Measurements from ENCODE around the gene CAPN14. TPM values are rescaled to one million over a fixed set of nuclear protein-coding genes. Genes with fewer than 3 reads are reported as not detected.

Gene CAPN14
- total RNA-seq, 1 donor from 2014 or later, result 0.24 TPM

DNA sequence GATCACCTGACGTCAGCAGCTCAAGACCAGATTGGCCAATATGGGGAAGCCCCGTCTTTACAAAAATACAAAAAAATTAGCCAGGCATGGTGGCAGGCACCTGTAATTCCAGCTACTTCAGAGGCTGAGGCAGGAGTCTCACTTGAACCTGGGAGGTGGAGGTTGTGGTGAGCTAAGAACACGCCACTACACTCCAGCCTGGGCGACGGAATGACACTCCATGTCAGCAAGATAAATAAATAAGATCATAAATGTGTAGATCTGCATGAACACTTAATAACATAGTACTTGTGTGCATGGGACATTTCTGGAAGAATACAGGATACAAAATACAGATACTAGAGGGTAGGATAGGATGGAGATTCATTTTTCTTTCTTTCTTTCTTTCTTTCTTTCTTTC, 25.7 kb upstream of the CAPN14 start:
- Mint-ChIP-seq H3K27ac (ENCODE audit: unreplicated experiment) (no peak overlapping the region), H3K4me1 (ENCODE audit: unreplicated experiment) (peaks cover 21% of the 10 kb centered on the region), H3K27me3 (ENCODE audit: unreplicated experiment) (no peaks in the 10 kb centered on the region), H3K36me3 (ENCODE audit: unreplicated experiment) (peaks cover 17% of the 10 kb centered on the region), H3K4me3 (ENCODE audit: unreplicated experiment) (no peak overlapping the region), H3K9me3 (ENCODE audit: unreplicated experiment) (no peaks in the 10 kb centered on the region)
- no peak for DNase-seq (ENCODE audit: extremely low spot score, unreplicated experiment)
- TF ChIP-seq, protein P1, sequence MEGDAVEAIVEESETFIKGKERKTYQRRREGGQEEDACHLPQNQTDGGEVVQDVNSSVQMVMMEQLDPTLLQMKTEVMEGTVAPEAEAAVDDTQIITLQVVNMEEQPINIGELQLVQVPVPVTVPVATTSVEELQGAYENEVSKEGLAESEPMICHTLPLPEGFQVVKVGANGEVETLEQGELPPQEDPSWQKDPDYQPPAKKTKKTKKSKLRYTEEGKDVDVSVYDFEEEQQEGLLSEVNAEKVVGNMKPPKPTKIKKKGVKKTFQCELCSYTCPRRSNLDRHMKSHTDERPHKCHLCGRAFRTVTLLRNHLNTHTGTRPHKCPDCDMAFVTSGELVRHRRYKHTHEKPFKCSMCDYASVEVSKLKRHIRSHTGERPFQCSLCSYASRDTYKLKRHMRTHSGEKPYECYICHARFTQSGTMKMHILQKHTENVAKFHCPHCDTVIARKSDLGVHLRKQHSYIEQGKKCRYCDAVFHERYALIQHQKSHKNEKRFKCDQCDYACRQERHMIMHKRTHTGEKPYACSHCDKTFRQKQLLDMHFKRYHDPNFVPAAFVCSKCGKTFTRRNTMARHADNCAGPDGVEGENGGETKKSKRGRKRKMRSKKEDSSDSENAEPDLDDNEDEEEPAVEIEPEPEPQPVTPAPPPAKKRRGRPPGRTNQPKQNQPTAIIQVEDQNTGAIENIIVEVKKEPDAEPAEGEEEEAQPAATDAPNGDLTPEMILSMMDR (IDR thresholded peaks at IDR 0.05), result no peak

DNA sequence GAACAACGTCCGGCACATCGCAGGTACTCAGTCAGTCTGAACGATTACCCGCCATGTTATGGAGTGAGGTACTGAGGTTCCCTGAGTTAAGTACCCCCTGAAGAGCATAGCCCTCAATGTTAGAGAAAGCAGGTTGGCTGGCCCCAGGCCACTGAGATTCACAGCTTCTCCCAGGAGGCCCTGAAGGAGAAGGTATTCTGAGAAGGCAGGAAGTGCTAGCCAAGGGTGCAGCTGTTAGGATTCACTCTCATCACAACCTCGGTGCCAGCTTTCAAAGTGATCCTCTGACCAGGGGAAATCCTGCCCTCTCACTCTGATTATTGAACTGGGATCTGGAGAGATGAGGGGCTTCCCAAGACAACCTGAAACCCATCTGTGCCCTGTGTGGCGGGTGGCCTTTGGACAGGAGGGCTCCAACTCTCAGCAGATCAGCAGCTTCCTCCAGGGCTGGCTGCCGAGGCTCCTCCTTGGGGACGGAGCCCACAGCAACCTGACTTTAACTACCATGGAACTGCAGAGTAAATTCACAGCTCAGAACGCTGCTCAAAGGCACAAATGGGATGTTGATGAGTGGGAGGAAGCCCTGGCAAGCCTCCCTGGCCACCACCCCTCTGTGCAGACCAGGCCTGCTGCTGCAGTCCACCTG, 24.4 kb upstream of the CAPN14 start:
- H3K27me3 Mint-ChIP-seq (ENCODE audit: unreplicated experiment), result no peaks in the 10 kb centered on the region
- H3K4me1 Mint-ChIP-seq (ENCODE audit: unreplicated experiment), result peaks cover 26% of the 10 kb centered on the region
- H3K27ac Mint-ChIP-seq (ENCODE audit: unreplicated experiment), result no peak overlapping the region
- DNase-seq (ENCODE audit: extremely low spot score, unreplicated experiment), result no peak
- H3K36me3 Mint-ChIP-seq (ENCODE audit: unreplicated experiment), result peaks cover 17% of the 10 kb centered on the region
- H3K9me3 Mint-ChIP-seq (ENCODE audit: unreplicated experiment), result no peaks in the 10 kb centered on the region
- TF ChIP-seq, protein P1 (IDR thresholded peaks at IDR 0.05), result no peak
- no peak overlapping the region for H3K4me3 Mint-ChIP-seq (ENCODE audit: unreplicated experiment)

DNA sequence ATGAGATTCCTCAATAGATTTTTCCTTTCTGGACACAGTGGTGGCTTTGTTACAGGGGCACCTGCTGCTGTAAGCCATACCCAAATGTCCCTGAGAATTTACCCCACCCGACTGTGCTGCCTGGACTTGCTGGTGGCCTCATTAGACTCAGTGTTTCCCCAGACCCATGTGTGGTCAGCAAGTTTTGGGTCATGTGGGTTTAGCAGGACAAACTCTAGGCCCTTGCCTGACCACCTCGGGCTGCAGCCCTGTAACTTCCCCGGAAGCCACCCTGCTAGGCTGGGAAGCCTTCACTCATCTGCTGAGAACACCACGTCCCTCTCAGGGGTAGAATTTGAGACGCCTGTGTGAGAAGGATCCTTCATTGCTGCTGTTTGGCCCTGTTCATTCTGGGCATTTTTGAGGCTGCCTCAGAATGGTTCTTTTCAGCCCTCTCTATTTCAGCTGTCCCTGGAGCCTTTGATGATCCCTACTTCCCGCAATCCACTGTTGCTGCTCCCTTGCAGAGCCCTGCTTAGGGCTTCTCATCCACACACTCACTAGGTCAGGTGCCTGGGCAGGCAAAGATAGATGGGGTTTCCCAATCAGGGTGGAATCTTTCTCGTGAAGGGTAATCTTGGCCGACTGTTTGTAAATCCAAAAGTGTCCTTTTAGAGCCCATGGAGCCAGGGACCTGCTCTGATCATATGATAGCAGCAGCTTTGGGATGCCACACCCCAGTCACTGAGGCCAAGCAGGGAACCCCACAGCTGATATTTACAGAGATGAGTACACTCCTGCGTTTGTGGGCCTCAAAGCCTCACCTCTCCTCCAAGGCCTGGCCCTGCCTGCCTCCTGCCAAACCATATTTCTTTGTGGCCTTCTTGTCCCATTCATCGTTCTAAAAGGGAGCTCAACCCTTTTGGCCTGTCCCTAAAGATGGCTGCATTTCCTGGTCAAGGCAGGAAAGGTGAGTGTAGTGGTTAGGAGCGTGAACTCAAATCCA, 23.4 kb upstream of the CAPN14 start:
- peaks cover 11% of the 10 kb centered on the region for H3K36me3 Mint-ChIP-seq (ENCODE audit: unreplicated experiment)
- H3K4me1 Mint-ChIP-seq (ENCODE audit: unreplicated experiment), result peaks cover 33% of the 10 kb centered on the region
- TF ChIP-seq, protein P1 (IDR thresholded peaks at IDR 0.05), result no peak
- no peaks in the 10 kb centered on the region for H3K9me3 Mint-ChIP-seq (ENCODE audit: unreplicated experiment)
- no peak overlapping the region for H3K4me3 Mint-ChIP-seq (ENCODE audit: unreplicated experiment)
- no peak for DNase-seq (ENCODE audit: extremely low spot score, unreplicated experiment)
- no peaks in the 10 kb centered on the region for H3K27me3 Mint-ChIP-seq (ENCODE audit: unreplicated experiment)
- peak overlapping the region; percentile 36 for H3K27ac Mint-ChIP-seq (ENCODE audit: unreplicated experiment)

DNA sequence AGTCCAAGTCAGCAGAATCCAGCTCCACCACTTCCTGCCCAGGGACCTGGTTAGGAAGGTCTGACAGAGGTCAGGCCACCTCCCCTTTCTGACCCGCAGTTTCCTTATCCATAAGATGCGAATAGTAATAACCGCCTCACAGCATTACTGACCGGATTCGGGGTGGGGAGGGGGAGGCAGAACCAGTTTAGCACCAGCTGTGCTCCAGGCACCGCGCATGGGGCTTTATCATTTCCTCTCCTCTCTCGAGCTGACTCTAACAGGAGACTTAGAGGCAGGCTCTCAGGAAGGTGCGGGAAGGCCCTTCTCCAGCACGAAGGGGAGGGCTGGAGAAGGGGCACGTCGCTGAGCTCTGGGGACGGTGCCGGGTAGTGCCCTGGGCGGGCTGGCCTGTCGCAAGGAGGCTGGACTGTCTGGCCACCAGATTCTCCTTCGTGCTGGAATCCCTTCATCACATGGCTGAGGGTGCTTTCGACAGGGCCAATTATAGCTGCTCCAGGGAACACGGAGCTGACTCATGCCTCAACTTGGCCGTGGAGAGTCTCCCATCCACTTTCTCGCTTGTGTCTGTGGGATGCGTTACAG, 22.4 kb upstream of the CAPN14 start:
- Mint-ChIP-seq H3K4me1 (ENCODE audit: unreplicated experiment) (peaks cover 43% of the 10 kb centered on the region), H3K27ac (ENCODE audit: unreplicated experiment) (peak overlapping the region; percentile 10), H3K36me3 (ENCODE audit: unreplicated experiment) (peaks cover 7% of the 10 kb centered on the region), H3K4me3 (ENCODE audit: unreplicated experiment) (no peak overlapping the region), H3K9me3 (ENCODE audit: unreplicated experiment) (no peaks in the 10 kb centered on the region), H3K27me3 (ENCODE audit: unreplicated experiment) (no peaks in the 10 kb centered on the region)
- TF ChIP-seq, protein P1 (IDR thresholded peaks at IDR 0.05), result no peak
- DNase-seq (ENCODE audit: extremely low spot score, unreplicated experiment), result no peak
